Type B pancreatic cell (in vitro differentiated cells): ENCODE data around the gene PDX1. TPM values are rescaled to one million over a fixed set of nuclear protein-coding genes. Genes with fewer than 3 reads are reported as not detected.

Experiments
- DNase-seq: peaks from one replicate; pipeline ENCODE4 v3.0.0; 2021; ENCODE audit warnings: mixed read lengths; ENCODE audit not compliant: unreplicated experiment; ENCODE audit errors: extremely low spot score
- H3K27ac Mint-ChIP-seq: 2 replicates; pipeline ENCODE4 v1.8.0; 2021; ENCODE audit warnings: mild to moderate bottlenecking, mixed read lengths
- H3K27me3 Mint-ChIP-seq: 2 replicates; pipeline ENCODE4 v1.8.0; 2021; ENCODE audit warnings: mixed read lengths
- H3K36me3 Mint-ChIP-seq: 2 replicates; pipeline ENCODE4 v1.8.0; 2021; ENCODE audit warnings: mixed read lengths
- H3K4me1 Mint-ChIP-seq: one replicate; pipeline ENCODE4 v1.8.0; 2021; ENCODE audit warnings: mixed read lengths; ENCODE audit not compliant: unreplicated experiment
- H3K4me3 Mint-ChIP-seq: 2 replicates; pipeline ENCODE4 v1.8.0; 2021; ENCODE audit warnings: mild to moderate bottlenecking, mixed read lengths
- H3K9me3 Mint-ChIP-seq: 2 replicates; pipeline ENCODE4 v1.8.0; 2021; ENCODE audit warnings: mixed read lengths
- CTCF ChIP-seq: fragments of 200-600 bp; sonication (generic); conservative IDR thresholded peaks from 2 replicates; pipeline ENCODE4 v1.5.0; 2021; ENCODE audit warnings: antibody characterized with exemption, mild to moderate bottlenecking
- total RNA-seq: library from RNA; stranded (reverse); gene quantifications from 2 replicates; pipeline ENCODE4 v1.2.1, GENCODE V29; 2021; ENCODE audit warnings: low replicate concordance

PDX1 gene
- total RNA-seq, 1 donor from 2014 or later, result 7.1 TPM

DNA sequence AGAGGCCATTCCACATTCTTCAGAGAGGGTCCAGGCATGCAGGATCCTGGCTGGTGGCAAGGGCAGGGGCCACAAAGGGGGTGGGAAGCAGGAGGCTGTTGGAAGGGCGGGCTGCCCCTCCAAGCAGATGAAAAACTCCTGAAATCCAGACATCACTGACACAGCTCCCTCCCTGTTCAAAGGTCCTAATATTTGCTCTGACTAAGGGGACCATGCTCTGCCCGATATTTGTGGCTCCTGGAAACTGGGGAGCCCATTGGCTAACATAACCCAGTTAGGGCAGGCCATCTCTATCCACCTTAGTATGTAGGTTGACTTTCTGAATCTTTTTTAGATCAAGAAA lies 52.6 kb downstream of the PDX1 start:
- H3K27ac Mint-ChIP-seq, result no peak overlapping the region
- no peak overlapping the region for H3K4me3 Mint-ChIP-seq
- peaks cover 6% of the 10 kb centered on the region for H3K4me1 Mint-ChIP-seq
- no peak for TF ChIP-seq CTCF
- no peaks in the 10 kb centered on the region for H3K36me3 Mint-ChIP-seq
- no peaks in the 10 kb centered on the region for H3K9me3 Mint-ChIP-seq
- DNase-seq, result no peak
- H3K27me3 Mint-ChIP-seq, result peaks cover 98% of the 10 kb centered on the region

DNA sequence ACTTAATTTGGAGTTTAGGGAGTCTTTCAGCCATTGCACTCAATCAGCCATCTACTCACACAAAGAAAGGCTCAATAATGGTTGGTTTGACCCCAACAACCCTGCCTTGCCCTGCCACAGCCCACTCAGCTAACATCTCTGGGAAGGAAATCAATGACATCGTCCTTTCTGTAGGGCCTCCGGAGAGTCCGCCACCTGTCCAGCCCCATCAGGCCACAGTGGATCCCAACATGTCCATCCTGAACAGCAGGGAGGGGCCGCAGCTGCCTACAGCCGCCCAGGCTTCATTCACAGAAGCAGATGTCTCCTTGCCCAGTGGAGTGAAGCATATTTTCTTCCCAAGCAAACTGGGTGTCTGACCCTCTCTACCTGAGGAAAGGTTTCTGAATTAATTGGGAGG lies 53.5 kb downstream of the PDX1 start:
- H3K4me3 Mint-ChIP-seq, result no peak overlapping the region

GRCh38 chr13:27973961-27974662 lies 54.3 kb downstream of the PDX1 start:
- no peak for TF ChIP-seq CTCF
- H3K4me3 Mint-ChIP-seq, result no peak overlapping the region
- H3K9me3 Mint-ChIP-seq, result no peaks in the 10 kb centered on the region
- no peak overlapping the region for H3K27ac Mint-ChIP-seq
- H3K27me3 Mint-ChIP-seq, result peaks cover 95% of the 10 kb centered on the region
- no peaks in the 10 kb centered on the region for H3K4me1 Mint-ChIP-seq
- DNase-seq, result peak; percentile 29
- no peaks in the 10 kb centered on the region for H3K36me3 Mint-ChIP-seq

More for the DNA sequence above, 53.5 kb downstream of the PDX1 start:
- no peak overlapping the region for H3K27ac Mint-ChIP-seq
- H3K36me3 Mint-ChIP-seq, result no peaks in the 10 kb centered on the region
- H3K4me1 Mint-ChIP-seq, result no peaks in the 10 kb centered on the region
- no peaks in the 10 kb centered on the region for H3K9me3 Mint-ChIP-seq
- no peak for TF ChIP-seq CTCF
- DNase-seq, result no peak
- H3K27me3 Mint-ChIP-seq, result peaks cover 93% of the 10 kb centered on the region

Other genes with a start within 250 kb of the PDX1 start
- not detected in 2 replicates for gene GSX1, start 127.5 kb upstream of the PDX1 start, total RNA-seq
- 11.3 and 31.8 TPM in 2 replicates for gene CDX2, start 49.3 kb downstream of the PDX1 start, total RNA-seq
- gene URAD, start 68.7 kb downstream of the PDX1 start, total RNA-seq, result 0.93 TPM in 1 of 2 replicates, not detected in the other
- gene FLT3, start 180.6 kb downstream of the PDX1 start, total RNA-seq, result not detected in 2 replicates
- 32.8 and 37.4 TPM in 2 replicates for gene PAN3, start 218.5 kb downstream of the PDX1 start, total RNA-seq